Liver (tissue), 3 donors: ENCODE measurements around the gene CNN1.
A peak's percentile ranks its signal among the peaks of the same experiment; 100 is the strongest.

Experiments
- RAD21 ChIP-seq, 2 donors: IDR thresholded peaks; 2 replicates each; pipeline ENCODE4 v1.6.1; 2016; ENCODE audit warnings: antibody characterized with exemption in 2 of 2, mild to moderate bottlenecking in 2 of 2
- RXRA ChIP-seq, 2 donors: IDR thresholded peaks; 2 replicates each; pipeline ENCODE4 v1.6.1; 2017 to 2018; ENCODE audit warnings: antibody characterized with exemption in 2 of 2, mild to moderate bottlenecking in 1 of 2
- SP1 ChIP-seq: IDR thresholded peaks from 2 replicates; pipeline ENCODE4 v1.6.1; 2018; ENCODE audit warnings: antibody characterized with exemption, mild to moderate bottlenecking
- TAF1 ChIP-seq: conservative IDR thresholded peaks from 2 replicates; pipeline ENCODE4 v1.6.1; 2016; ENCODE audit warnings: antibody characterized with exemption, mild to moderate bottlenecking
- TF ChIP-seq, protein P1 (sequence below): fragments of 150-350 bp; IDR thresholded peaks from 2 replicates; pipeline ENCODE4 v1.5.1; 2017; ENCODE audit warnings: improper control_type of control experiment, low read depth, low read length; ENCODE audit not compliant: missing input control
- TF ChIP-seq, protein P2 (sequence below): IDR thresholded peaks from 2 replicates; pipeline ENCODE4 v1.6.1; 2016; ENCODE audit warnings: antibody characterized with exemption
- TF ChIP-seq, protein P3 (sequence below): IDR thresholded peaks from 2 replicates; pipeline ENCODE4 v1.6.1; 2016; ENCODE audit warnings: antibody characterized with exemption
- TF ChIP-seq, protein P4 (sequence below): IDR thresholded peaks from 2 replicates; pipeline ENCODE4 v1.6.1; 2016; ENCODE audit warnings: antibody characterized with exemption
- TF ChIP-seq, protein P5 (sequence below): IDR thresholded peaks from 2 replicates; pipeline ENCODE4 v1.6.1; 2016; ENCODE audit warnings: antibody characterized with exemption, mild to moderate bottlenecking
- donor health status: healthy.
- donor health status: healthy.

DNA sequence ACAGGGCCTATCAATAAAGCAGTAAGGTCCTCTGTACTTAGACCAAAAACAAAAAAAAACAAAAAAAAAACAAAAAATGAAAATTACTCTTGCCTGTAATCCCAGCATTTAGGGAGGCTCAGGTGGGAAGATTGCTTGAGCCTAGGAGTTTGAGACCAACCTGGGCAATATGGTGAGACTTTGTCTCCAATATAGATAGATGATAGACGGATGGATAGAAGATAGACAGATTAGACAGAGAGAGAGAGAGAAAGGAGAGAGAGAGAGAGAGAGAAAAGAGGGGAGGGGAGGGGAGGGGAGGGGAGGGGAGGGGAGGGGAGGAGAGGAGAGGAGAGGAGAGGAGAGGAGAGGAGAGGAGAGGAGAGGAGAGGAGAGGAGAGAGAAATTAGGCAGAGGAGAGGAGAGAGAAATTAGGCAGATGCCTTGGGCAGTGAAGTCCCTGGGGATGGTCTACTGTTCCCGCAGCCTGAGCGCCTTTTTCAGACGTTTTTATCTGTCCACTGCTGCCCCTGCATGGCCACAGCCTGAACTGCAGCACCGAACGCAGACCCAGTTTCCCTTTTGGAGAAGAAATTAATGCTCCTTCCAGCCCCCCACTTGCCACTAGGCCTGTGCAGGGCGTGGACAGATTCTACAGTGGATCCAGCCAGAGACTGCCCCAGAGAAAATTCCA lies 48.8 kb downstream of the CNN1 start:
- TF ChIP-seq, protein P1, sequence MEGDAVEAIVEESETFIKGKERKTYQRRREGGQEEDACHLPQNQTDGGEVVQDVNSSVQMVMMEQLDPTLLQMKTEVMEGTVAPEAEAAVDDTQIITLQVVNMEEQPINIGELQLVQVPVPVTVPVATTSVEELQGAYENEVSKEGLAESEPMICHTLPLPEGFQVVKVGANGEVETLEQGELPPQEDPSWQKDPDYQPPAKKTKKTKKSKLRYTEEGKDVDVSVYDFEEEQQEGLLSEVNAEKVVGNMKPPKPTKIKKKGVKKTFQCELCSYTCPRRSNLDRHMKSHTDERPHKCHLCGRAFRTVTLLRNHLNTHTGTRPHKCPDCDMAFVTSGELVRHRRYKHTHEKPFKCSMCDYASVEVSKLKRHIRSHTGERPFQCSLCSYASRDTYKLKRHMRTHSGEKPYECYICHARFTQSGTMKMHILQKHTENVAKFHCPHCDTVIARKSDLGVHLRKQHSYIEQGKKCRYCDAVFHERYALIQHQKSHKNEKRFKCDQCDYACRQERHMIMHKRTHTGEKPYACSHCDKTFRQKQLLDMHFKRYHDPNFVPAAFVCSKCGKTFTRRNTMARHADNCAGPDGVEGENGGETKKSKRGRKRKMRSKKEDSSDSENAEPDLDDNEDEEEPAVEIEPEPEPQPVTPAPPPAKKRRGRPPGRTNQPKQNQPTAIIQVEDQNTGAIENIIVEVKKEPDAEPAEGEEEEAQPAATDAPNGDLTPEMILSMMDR: peak; percentile 95
- TF ChIP-seq RAD21 (IDR thresholded peaks at IDR 0.05): peak; percentile 85 to 88
- no peak for TF ChIP-seq RXRA (IDR thresholded peaks at IDR 0.05)
- TF ChIP-seq, protein P2, sequence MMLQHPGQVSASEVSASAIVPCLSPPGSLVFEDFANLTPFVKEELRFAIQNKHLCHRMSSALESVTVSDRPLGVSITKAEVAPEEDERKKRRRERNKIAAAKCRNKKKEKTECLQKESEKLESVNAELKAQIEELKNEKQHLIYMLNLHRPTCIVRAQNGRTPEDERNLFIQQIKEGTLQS: no peak
- TF ChIP-seq, protein P3, sequence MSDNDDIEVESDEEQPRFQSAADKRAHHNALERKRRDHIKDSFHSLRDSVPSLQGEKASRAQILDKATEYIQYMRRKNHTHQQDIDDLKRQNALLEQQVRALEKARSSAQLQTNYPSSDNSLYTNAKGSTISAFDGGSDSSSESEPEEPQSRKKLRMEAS: no peak
- TF ChIP-seq, protein P4, sequence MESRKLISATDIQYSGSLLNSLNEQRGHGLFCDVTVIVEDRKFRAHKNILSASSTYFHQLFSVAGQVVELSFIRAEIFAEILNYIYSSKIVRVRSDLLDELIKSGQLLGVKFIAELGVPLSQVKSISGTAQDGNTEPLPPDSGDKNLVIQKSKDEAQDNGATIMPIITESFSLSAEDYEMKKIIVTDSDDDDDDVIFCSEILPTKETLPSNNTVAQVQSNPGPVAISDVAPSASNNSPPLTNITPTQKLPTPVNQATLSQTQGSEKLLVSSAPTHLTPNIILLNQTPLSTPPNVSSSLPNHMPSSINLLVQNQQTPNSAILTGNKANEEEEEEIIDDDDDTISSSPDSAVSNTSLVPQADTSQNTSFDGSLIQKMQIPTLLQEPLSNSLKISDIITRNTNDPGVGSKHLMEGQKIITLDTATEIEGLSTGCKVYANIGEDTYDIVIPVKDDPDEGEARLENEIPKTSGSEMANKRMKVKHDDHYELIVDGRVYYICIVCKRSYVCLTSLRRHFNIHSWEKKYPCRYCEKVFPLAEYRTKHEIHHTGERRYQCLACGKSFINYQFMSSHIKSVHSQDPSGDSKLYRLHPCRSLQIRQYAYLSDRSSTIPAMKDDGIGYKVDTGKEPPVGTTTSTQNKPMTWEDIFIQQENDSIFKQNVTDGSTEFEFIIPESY: no peak
- no peak for TF ChIP-seq TAF1
- TF ChIP-seq, protein P5, sequence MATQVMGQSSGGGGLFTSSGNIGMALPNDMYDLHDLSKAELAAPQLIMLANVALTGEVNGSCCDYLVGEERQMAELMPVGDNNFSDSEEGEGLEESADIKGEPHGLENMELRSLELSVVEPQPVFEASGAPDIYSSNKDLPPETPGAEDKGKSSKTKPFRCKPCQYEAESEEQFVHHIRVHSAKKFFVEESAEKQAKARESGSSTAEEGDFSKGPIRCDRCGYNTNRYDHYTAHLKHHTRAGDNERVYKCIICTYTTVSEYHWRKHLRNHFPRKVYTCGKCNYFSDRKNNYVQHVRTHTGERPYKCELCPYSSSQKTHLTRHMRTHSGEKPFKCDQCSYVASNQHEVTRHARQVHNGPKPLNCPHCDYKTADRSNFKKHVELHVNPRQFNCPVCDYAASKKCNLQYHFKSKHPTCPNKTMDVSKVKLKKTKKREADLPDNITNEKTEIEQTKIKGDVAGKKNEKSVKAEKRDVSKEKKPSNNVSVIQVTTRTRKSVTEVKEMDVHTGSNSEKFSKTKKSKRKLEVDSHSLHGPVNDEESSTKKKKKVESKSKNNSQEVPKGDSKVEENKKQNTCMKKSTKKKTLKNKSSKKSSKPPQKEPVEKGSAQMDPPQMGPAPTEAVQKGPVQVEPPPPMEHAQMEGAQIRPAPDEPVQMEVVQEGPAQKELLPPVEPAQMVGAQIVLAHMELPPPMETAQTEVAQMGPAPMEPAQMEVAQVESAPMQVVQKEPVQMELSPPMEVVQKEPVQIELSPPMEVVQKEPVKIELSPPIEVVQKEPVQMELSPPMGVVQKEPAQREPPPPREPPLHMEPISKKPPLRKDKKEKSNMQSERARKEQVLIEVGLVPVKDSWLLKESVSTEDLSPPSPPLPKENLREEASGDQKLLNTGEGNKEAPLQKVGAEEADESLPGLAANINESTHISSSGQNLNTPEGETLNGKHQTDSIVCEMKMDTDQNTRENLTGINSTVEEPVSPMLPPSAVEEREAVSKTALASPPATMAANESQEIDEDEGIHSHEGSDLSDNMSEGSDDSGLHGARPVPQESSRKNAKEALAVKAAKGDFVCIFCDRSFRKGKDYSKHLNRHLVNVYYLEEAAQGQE: no peak
- no peak for TF ChIP-seq SP1
